GM12875 (cell line): ENCODE data around the gene PDGFRA.

Experiments used
- H3K4me3 ChIP-seq: one replicate; pipeline ENCODE4 v1.5.1; 2011; ENCODE audit warnings: low read depth, low read length, control low read depth
- CTCF ChIP-seq: IDR thresholded peaks from 2 replicates; pipeline ENCODE4 v1.5.1; 2011; ENCODE audit warnings: low read depth, mild to moderate bottlenecking, control low read depth, inconsistent platforms, low read length, moderate library complexity, borderline replicate concordance; ENCODE audit not compliant: insufficient read depth

The PDGFRA gene

GRCh38 chr4:54228961-54229501 lies at the start of gene PDGFRA:
Gene PDGFRA (plus strand): TSS chr4:54229293. CDS start chr4:54258769, 29,476 bp downstream.
- no peak within 1 kb of the TSS for H3K4me3 ChIP-seq
- no peak for TF ChIP-seq CTCF

- no peak overlapping the region for H3K4me3 ChIP-seq
- TF ChIP-seq CTCF: no peak
Observed at GRCh38 chr4:54184581-54184980, 44.5 kb upstream of the PDGFRA start.

GRCh38 chr4:54185044-54185780 lies 43.9 kb upstream of the PDGFRA start:
- no peak overlapping the region for H3K4me3 ChIP-seq
- no peak for TF ChIP-seq CTCF

GRCh38 chr4:54185866-54186265 lies 43.2 kb upstream of the PDGFRA start:
- no peak for TF ChIP-seq CTCF
- H3K4me3 ChIP-seq: no peak overlapping the region

GRCh38 chr4:54186371-54186770 lies 42.7 kb upstream of the PDGFRA start:
- TF ChIP-seq CTCF: no peak
- H3K4me3 ChIP-seq: no peak overlapping the region

GRCh38 chr4:54187148-54187547 lies 41.9 kb upstream of the PDGFRA start:
- no peak for TF ChIP-seq CTCF

GRCh38 chr4:54189140-54189539 lies 40.0 kb upstream of the PDGFRA start:
- TF ChIP-seq CTCF: no peak
- no peak overlapping the region for H3K4me3 ChIP-seq

More at GRCh38 chr4:54187148-54187547, 41.9 kb upstream of the PDGFRA start:
- no peak overlapping the region for H3K4me3 ChIP-seq
